Stimulated activated CD4-positive, alpha-beta T cell treated with anti-CD3 and anti-CD28 coated beads, Interleukin-15, amount 100 ng/mL, for 1 hour (primary cell): ENCODE measurements around the gene ATP2C1.
"Not testable (repeated sequence)": the region's sequence is repeated elsewhere in the genome, so short reads cannot be mapped to it uniquely, and the experiment has no call there.

Experiments used
- DNase-seq, 2 donors: peaks; one replicate each; pipeline ENCODE4 v3.0.0-alpha.2; 2020; ENCODE audit warnings: low read depth in 1 of 2, low spot score in 1 of 2

Gene ATP2C1, protein sequence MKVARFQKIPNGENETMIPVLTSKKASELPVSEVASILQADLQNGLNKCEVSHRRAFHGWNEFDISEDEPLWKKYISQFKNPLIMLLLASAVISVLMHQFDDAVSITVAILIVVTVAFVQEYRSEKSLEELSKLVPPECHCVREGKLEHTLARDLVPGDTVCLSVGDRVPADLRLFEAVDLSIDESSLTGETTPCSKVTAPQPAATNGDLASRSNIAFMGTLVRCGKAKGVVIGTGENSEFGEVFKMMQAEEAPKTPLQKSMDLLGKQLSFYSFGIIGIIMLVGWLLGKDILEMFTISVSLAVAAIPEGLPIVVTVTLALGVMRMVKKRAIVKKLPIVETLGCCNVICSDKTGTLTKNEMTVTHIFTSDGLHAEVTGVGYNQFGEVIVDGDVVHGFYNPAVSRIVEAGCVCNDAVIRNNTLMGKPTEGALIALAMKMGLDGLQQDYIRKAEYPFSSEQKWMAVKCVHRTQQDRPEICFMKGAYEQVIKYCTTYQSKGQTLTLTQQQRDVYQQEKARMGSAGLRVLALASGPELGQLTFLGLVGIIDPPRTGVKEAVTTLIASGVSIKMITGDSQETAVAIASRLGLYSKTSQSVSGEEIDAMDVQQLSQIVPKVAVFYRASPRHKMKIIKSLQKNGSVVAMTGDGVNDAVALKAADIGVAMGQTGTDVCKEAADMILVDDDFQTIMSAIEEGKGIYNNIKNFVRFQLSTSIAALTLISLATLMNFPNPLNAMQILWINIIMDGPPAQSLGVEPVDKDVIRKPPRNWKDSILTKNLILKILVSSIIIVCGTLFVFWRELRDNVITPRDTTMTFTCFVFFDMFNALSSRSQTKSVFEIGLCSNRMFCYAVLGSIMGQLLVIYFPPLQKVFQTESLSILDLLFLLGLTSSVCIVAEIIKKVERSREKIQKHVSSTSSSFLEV

DNA sequence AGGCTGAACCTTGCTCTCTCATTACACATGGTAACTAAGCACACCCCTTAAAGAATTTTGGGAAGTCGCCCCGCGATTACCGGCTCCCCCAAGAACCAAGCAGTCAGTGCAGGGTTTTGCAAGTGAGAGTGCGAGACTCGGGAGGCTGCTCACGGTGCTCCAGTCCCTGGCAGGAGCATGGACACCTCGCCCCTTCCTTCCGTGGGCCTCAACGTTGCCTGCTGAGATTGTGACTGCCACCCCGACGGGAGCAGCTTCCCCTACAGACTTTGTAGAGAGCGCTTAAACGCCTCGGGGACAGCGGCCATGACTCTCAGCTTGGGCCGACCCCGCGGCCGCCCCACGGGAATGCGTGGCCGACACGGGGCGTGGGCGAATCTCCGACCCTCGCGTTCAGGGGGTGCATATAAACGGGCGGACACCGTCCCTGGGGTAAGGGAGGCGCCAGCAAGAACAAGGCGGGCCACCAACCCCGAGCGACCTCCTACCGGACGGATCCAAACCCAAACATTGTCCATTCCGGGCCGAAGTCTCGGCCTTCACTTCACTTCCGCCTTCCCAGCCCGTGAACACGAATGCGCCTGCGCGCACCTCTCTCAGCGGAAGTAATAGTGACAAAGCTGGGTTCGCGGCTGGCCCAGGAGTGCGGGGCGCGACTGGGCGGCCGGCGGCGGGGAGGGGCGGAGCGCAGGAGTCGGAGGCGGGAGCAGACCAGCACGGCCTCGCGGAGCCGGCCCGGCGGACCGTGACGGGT, at the start of gene ATP2C1:
Gene ATP2C1, plus strand, starts transcription at position 709 of the 754 bp plus-strand sequence. CDS start 686 bp downstream, outside the sequence.
- DNase-seq = peak; percentile 79 to 82

- no peak for DNase-seq
Measured at GRCh38 chr3:130844462-130844861, 49.4 kb upstream of the ATP2C1 start.

GRCh38 chr3:130846181-130846580, 47.7 kb upstream of the ATP2C1 start:
- DNase-seq = no peak

DNA sequence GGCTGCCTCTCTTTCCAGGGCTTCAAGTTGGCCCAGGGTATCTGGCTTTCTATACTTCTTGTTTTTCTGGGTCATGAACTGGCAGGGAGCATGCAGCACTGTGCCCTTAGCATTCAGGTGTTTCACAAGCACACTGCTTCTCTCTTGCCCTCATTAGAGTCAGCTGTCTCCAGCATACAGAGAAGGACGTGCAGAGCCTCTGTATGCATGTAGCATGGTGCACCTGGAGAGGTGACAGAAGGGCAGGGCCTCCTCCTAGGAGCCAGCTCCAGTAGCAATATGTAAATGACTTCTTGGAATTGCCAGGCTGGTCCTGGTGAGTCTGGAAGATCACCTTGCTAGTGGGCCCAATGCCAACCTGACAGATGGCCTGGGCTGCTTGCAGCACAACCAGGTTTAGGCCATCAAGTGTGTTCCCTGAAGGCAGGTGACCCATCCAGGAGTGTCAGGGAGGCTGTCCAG, 44.8 kb upstream of the ATP2C1 start:
- no peak for DNase-seq

DNA sequence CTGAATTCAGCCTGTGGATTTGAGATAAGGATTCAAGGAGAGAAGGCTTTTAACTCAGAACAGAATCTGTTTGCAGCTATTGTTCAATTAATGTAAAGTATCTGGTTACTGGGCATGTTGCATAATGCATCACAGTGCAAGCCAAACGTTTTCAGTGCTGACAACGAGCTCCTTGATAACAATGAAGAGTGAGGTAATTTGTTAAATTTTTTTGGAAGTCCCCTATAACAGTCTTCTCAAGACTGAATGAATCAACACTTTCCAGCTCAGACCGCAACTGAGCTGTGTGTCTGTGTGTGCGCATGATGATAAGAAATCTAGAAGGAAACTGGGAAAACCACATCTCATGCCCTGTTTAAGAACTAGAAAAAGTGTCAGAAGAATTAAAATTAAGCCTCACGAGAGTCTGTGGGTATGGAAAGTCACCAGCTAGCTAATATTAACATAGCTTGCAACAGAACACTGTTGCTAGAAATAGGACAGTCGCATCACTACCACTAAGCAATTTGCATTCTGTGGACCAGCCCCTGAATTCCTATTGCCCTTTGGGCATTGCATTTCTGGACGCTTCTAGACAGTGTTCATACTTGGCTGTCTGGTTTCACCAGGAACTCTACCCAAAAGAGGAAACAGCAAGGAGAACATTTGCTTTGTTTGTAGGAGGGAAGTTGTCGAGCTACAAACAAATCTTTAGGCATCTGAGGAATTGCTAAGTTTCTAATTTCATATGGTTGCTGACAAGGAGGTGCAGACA, 43.7 kb upstream of the ATP2C1 start:
- peak in 1 of 2 donors; percentile 14 for DNase-seq

DNA sequence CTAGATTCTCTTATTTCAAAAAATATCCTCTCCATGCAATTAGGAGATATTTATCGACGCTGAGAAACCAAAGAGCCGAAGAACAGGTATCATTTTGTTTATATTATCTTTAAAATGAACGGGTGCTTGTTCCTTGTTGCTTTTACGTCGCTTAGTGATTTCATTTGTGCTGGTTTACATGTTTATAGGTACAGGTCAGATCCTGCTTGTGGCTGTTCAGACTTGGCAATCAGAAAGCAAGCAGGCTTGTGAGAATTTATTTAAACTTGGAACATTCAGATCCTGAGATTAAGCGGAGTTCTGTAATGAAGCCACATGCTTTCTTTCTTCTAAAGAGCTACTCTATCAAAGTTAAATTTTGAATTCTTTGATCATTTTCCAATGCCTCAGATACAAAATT, 43.0 kb upstream of the ATP2C1 start:
- DNase-seq = no peak

- no peak for DNase-seq
Measured at GRCh38 chr3:130851277-130851676, 42.6 kb upstream of the ATP2C1 start.

DNA sequence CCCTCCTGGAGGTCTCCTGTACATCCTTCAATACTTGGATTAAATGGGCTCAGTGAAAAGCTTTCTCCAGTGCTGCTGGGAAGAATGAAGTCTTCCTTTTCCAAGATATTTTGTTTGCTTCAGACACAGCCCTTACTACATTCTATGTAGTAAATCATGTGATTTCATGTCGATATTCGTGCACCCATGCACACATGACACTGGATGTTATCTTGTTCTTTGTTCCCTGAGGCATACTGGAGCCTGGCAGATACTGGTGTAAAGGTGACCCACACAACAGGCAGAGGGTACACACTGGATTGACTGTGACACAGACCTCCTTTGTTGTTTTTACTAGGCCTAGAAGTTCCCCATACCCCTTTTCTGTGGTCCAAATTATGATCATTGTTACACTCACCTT, 40.3 kb upstream of the ATP2C1 start:
- no peak for DNase-seq

GRCh38 chr3:130854208-130854864, 39.5 kb upstream of the ATP2C1 start:
- no peak for DNase-seq

GRCh38 chr3:130857336-130858026, 36.4 kb upstream of the ATP2C1 start:
- no peak for DNase-seq

DNA sequence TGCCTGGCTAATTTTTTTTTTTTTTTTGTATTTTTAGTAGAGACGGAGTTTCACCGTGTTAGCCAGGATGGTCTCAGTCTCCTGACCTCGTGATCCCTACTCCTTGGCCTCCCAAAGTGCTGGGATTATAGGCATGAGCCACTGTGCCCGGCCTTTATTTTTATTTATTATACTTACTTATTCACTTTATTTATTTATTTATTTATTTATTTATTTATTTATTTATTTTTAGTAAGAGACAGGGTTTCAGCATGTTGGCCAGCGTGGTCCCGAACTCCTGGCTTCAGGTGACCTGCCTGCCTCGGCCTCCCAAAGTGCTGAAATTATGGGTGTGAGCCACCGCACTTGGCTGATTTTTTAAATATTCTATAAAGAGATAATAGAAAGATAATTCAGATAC, 31.8 kb upstream of the ATP2C1 start:
- not testable (repeated sequence) for DNase-seq

- DNase-seq = no peak
Measured at GRCh38 chr3:130865489-130865888, 28.4 kb upstream of the ATP2C1 start.

DNA sequence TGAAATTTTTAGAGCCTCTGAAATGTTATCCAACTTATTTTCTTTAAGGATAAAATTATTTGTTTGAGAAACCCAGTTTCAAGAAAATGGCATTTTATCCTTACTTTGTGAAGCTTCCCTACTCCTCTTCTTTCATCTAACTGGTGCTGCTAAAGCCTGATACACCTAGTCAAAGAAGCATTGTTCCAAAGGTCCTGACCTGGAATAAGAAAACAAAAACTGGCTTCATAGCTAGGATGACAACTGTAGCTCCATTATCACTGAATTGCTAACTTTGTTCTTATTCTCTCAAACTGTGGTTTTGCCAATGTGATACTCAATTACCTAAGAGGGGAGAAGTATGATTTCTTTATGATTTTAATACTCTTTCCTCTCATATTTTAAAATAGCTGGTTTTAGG, 27.6 kb upstream of the ATP2C1 start:
- no peak for DNase-seq

DNA sequence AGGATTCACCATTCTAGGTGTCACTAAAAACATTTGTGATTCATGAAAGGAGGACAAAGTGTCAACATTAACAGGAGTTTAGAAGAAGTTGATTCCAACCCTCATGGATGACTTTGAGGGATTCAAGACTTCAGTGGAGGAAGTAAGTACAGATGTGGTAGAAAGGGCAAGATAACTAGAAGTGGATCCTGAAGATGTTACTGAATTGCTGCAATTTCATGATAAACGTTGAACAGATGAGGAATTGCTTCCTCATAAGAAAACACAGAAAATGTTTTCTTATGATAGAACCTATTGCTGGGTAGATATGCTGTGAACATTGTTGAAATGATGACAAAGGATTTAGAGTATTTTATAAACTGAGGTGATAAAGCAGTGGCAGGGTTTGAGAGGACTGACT, 23.5 kb upstream of the ATP2C1 start:
- DNase-seq = no peak

- DNase-seq = no peak
Measured at GRCh38 chr3:130876594-130876993, 17.3 kb upstream of the ATP2C1 start.

DNA sequence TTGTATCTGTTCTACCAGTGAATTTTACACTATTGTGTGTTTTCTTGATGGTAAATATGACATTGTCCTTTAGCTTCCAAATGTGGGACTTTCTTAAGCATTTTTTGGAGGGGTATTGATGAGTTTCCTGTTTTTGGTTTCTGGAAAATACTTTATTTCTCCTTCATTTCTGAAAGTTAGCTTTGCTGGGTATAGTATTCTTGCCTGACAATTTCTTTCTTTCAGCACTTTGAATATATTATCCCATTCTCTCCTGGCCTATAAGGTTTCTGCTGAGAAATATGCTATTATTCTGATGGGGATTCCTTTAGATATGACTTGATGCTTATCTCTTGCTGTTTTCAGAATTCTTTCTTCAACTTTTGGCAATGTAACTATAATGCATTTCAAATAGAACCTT, 15.4 kb upstream of the ATP2C1 start:
- no peak for DNase-seq

GRCh38 chr3:130889416-130889946, 4.4 kb upstream of the ATP2C1 start:
- DNase-seq = no peak

DNA sequence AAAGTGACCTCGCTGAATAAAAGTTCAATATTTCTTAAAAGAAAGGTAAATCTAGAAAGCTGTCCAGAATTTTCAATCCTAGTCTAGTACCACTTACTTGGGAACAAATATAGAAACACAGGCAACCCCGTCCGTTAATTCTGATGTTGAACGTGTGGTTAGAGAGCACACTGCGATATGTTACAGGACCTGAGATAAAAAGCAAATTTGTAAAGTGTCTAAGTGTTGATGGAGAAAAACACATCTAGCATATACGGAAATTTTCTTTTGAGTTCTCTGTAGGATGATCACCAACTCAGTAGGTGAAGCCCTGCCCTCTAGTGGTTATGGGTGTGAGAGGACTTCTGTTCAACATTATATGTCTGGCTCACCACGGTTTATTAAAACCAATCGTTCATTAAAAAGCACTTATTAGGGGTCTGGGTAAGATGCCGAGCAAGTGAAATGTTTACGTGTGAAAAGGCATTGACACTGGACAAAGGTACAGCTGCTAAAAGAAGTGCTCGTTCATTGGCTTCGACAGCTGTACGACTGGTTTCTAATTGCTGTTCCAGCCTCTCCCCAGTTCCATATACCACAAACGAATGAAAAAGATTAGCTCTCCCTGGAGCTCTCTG, 1.0 kb upstream of the ATP2C1 start:
- peak; percentile 5 to 11 for DNase-seq
